HG03097 (cell line): ENCODE data around the gene CD180.

ENCODE experiments used
- ATAC-seq: cut with Tn5 transposase; IDR thresholded peaks from one replicate; pipeline ENCODE4 v1.9.1; 2021; ENCODE audit not compliant: unreplicated experiment, low FRiP score

The CD180 gene

GRCh38 chr5:67214036-67214435, 17.4 kb upstream of the CD180 start:
- ATAC-seq: no peak

- ATAC-seq: no peak
Observed at GRCh38 chr5:67211926-67212325, 15.3 kb upstream of the CD180 start.

GRCh38 chr5:67209141-67209771, 12.7 kb upstream of the CD180 start:
- peak; percentile 28 for ATAC-seq

- ATAC-seq: no peak
Observed at GRCh38 chr5:67208403-67208802, 11.8 kb upstream of the CD180 start.

- ATAC-seq: peak; percentile 77
Observed at GRCh38 chr5:67206929-67207328, 10.3 kb upstream of the CD180 start.

- ATAC-seq: peak; percentile 31
Observed at GRCh38 chr5:67206461-67206860, 9.9 kb upstream of the CD180 start.

GRCh38 chr5:67205981-67206380, 9.4 kb upstream of the CD180 start:
- no peak for ATAC-seq

GRCh38 chr5:67204821-67205220, 8.2 kb upstream of the CD180 start:
- ATAC-seq: no peak

- ATAC-seq: no peak
Observed at GRCh38 chr5:67203701-67204074, 7.1 kb upstream of the CD180 start.

GRCh38 chr5:67202828-67203227, 6.2 kb upstream of the CD180 start:
- ATAC-seq: no peak

- ATAC-seq: no peak
Observed at GRCh38 chr5:67201897-67202549, 5.4 kb upstream of the CD180 start.

- no peak for ATAC-seq
Observed at GRCh38 chr5:67200809-67201562, 4.4 kb upstream of the CD180 start.

GRCh38 chr5:67199859-67200258, 3.3 kb upstream of the CD180 start:
- no peak for ATAC-seq

GRCh38 chr5:67198917-67199316, 2.3 kb upstream of the CD180 start:
- no peak for ATAC-seq

GRCh38 chr5:67197536-67197935, 937 bp upstream of the CD180 start:
- ATAC-seq: no peak

GRCh38 chr5:67195406-67196275, 958 bp downstream of the CD180 start:
- no peak for ATAC-seq

GRCh38 chr5:67194166-67194565, 2.4 kb downstream of the CD180 start:
- ATAC-seq: no peak

- ATAC-seq: no peak
Observed at GRCh38 chr5:67193439-67193807, 3.2 kb downstream of the CD180 start.

GRCh38 chr5:67192719-67193438, 3.7 kb downstream of the CD180 start:
- no peak for ATAC-seq

- no peak for ATAC-seq
Observed at GRCh38 chr5:67190861-67191260, 5.7 kb downstream of the CD180 start.
